ENCODE measurements around the gene FHAD1.
"Not testable (repeated sequence)": the region's sequence is repeated elsewhere in the genome, so short reads cannot be mapped to it uniquely, and the experiment has no call there.

FHAD1 gene

GRCh38 chr1:15276691-15277446 is 29.8 kb downstream of the FHAD1 start:
- no peak for DNase-seq (ENCODE audit: low spot score)

GRCh38 chr1:15277447-15277838 is 30.4 kb downstream of the FHAD1 start:
- no peak for DNase-seq (ENCODE audit: low spot score)

- DNase-seq (ENCODE audit: low spot score) = no peak
These were observed 30.9 kb downstream of the FHAD1 start for GRCh38 chr1:15277933-15278332.

- DNase-seq (ENCODE audit: low spot score) = no peak
These were observed 32.7 kb downstream of the FHAD1 start for GRCh38 chr1:15279576-15280230.

GRCh38 chr1:15280416-15280815 is 33.4 kb downstream of the FHAD1 start:
- no peak for DNase-seq (ENCODE audit: low spot score)

- DNase-seq (ENCODE audit: low spot score) = no peak
These were observed 35.0 kb downstream of the FHAD1 start for GRCh38 chr1:15282038-15282437.

- DNase-seq (ENCODE audit: low spot score) = no peak
These were observed 35.9 kb downstream of the FHAD1 start for GRCh38 chr1:15282810-15283474.

GRCh38 chr1:15283526-15283925 is 36.5 kb downstream of the FHAD1 start:
- DNase-seq (ENCODE audit: low spot score) = no peak

- no peak for DNase-seq (ENCODE audit: low spot score)
These were observed 39.4 kb downstream of the FHAD1 start for GRCh38 chr1:15286452-15286851.

GRCh38 chr1:15287035-15287979 is 40.3 kb downstream of the FHAD1 start:
- DNase-seq (ENCODE audit: low spot score) = no peak

GRCh38 chr1:15288173-15288926 is 41.3 kb downstream of the FHAD1 start:
- DNase-seq (ENCODE audit: low spot score) = no peak

GRCh38 chr1:15289251-15289651 is 42.2 kb downstream of the FHAD1 start:
- no peak for DNase-seq (ENCODE audit: low spot score)

GRCh38 chr1:15290382-15290781 is 43.4 kb downstream of the FHAD1 start:
- no peak for DNase-seq (ENCODE audit: low spot score)

- DNase-seq (ENCODE audit: low spot score) = no peak
These were observed 48.7 kb downstream of the FHAD1 start for GRCh38 chr1:15295696-15296095.

GRCh38 chr1:15296585-15297321 is 49.7 kb downstream of the FHAD1 start:
- no peak for DNase-seq (ENCODE audit: low spot score)

GRCh38 chr1:15297975-15298374 is 51.0 kb downstream of the FHAD1 start:
- not testable (repeated sequence) for DNase-seq (ENCODE audit: low spot score)

- DNase-seq (ENCODE audit: low spot score) = no peak
These were observed 52.2 kb downstream of the FHAD1 start for GRCh38 chr1:15299179-15299578.

GRCh38 chr1:15299806-15300205 is 52.8 kb downstream of the FHAD1 start:
- DNase-seq (ENCODE audit: low spot score) = no peak

- DNase-seq (ENCODE audit: low spot score) = no peak
These were observed 56.9 kb downstream of the FHAD1 start for GRCh38 chr1:15303935-15304334.

- peak; percentile 72 for DNase-seq (ENCODE audit: low spot score)
These were observed 57.9 kb downstream of the FHAD1 start for GRCh38 chr1:15304708-15305467.

All from D341Med (cell line).